Transverse colon (tissue), 4 donors: ENCODE measurements around the gene PNPLA2. TPM values are rescaled to one million over a fixed set of nuclear protein-coding genes. Genes with fewer than 3 reads are reported as not detected.

Source experiments
- DNase-seq: peaks from one replicate; pipeline ENCODE4 v3.0.0-alpha.2; 2019
- H3K27ac ChIP-seq, 4 donors: fragments of 200-600 bp; sonication (generic); 2 replicates each; pipeline ENCODE4 v1.5.1; 2016 to 2018; ENCODE audit warnings: inconsistent platforms in 4 of 4
- H3K27me3 ChIP-seq: fragments of 200-600 bp; sonication (generic); 2 replicates; pipeline ENCODE4 v1.5.1; 2017; ENCODE audit warnings: inconsistent platforms
- H3K36me3 ChIP-seq, 4 donors: fragments of 200-600 bp; sonication (generic); 2 replicates each; pipeline ENCODE4 v1.5.1; 2017 to 2019; ENCODE audit warnings: inconsistent platforms in 4 of 4
- H3K4me1 ChIP-seq, 4 donors: fragments of 200-600 bp; sonication (generic); 2 replicates each; pipeline ENCODE4 v1.5.1; 2017 to 2020; ENCODE audit warnings: inconsistent platforms in 4 of 4
- H3K4me3 ChIP-seq, 4 donors: fragments of 200-600 bp; sonication (generic); 1 replicate in 1 of 4; 2 replicates in 3 of 4; pipeline versions ENCODE4 v1.5.1 to v1.6.1; 2017 to 2019; ENCODE audit warnings: inconsistent platforms in 4 of 4
- H3K9me3 ChIP-seq, 2 donors: fragments of 200-600 bp; sonication (generic); 2 replicates each; pipeline ENCODE4 v1.5.1; 2017 to 2019; ENCODE audit warnings: inconsistent platforms in 2 of 2
- EP300 ChIP-seq: sonication (generic); formaldehyde crosslinking; IDR thresholded peaks from one replicate; pipeline ENCODE4 v1.6.1; 2017; ENCODE audit warnings: antibody characterized with exemption, low read depth
- POLR2A ChIP-seq: fragments of 450-650 bp; IDR thresholded peaks from one replicate; pipeline ENCODE4 v1.6.1; 2016; ENCODE audit warnings: antibody characterized with exemption, mild to moderate bottlenecking, moderate library complexity
- POLR2AphosphoS5 ChIP-seq, 3 donors: sonication (generic); formaldehyde crosslinking; IDR thresholded peaks; one replicate each; pipeline ENCODE4 v1.6.1; 2016; ENCODE audit warnings: antibody characterized with exemption in 3 of 3
- WGBS, 2 donors: methylation state at CpG; one replicate each; pipeline ENCODE4 v1.1.5; 2018; ENCODE audit warnings: low coverage in 1 of 2; 5-methylcytosine and 5-hydroxymethylcytosine counted together
- in situ Hi-C, 4 donors: fragments of 200-750 bp; cut with MboI; loops; one replicate each; pipeline versions ENCODE4 v1.15.0 to v1.15.1; 2017; ENCODE audit warnings: low sequenced_read_pairs in 3 of 4, low pct_ligation_motif_present in 1 of 4, low pct_unique_long_range_greater_than_20kb in 1 of 4
- intact Hi-C: fragments of 100-400 bp; cut with DNase I; formaldehyde crosslinking; loops from one replicate; pipeline ENCODE4 v1.15.1; 2023; ENCODE audit warnings: low total_unique reads
- total RNA-seq, 4 donors: library from RNA; depleted of rRNA; stranded (reverse); fragments of >200 nt; gene quantifications; one replicate each; pipeline ENCODE4 v1.1.0, GENCODE V29; 2016
- TF ChIP-seq, protein P1 (sequence below), 5 experiments: fragments of 200-600 bp in 3 of 5; fragments of 450-650 bp in 2 of 5; sonication (generic) in 3 of 5; IDR thresholded peaks; 1 replicate in 2 of 5; 2 replicates in 3 of 5; pipeline ENCODE4 v1.5.1; 2016 to 2017; ENCODE audit warnings: antibody characterized with exemption in 5 of 5, inconsistent platforms in 3 of 5, mild to moderate bottlenecking in 2 of 5, moderate library complexity in 1 of 5

PNPLA2 gene
- total RNA-seq, 4 donors from 2014 or later = 61.7 to 821 (median 134) TPM

DNA sequence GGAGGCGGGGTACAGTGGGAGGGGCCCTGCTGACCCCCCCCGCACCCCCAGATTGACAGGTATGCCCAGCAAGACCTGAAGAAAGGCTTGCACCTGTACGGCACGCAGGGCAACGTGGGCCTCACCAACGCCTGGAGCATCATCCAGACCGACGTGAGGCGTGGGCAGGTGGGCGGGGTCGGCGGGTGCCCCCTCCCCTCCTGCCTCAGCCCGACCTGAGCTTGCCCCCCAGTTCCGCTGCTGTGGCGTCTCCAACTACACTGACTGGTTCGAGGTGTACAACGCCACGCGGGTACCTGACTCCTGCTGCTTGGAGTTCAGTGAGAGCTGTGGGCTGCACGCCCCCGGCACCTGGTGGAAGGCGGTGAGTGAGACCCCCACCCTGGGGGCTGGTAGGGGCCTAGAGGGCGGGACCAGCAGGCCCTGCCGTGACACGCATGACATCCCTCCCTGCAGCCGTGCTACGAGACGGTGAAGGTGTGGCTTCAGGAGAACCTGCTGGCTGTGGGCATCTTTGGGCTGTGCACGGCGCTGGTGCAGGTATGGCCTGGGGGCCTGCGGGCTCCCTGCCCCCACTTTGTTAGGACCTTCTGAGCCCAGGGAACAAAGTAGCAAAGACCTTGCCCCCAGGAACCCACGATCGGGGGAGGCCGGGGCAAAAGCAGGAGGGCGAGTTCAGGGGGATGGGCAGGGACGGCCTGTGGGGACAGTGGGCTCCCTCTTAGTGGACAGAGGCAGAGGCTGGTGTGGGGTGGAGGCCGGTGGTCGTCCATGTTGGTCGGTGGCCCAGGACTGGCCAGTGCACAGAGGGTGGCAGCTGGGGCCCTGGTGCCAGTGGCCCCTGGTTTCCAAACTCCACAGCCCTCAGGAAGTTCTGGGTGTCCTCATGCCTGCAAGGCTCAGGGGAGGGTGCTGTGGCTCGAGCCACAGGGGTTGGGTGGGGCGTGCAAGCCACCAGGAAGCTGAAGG is 47.0 kb downstream of the PNPLA2 start:
- no peak overlapping the region for H3K4me3 ChIP-seq
- H3K27me3 ChIP-seq = peaks cover 36% of the 10 kb centered on the region
- WGBS, 2 donors = 67% methylated on average over 39 of the region's 41 CpGs; no CpG with 5 or more reads in 1 of the 2 donors
- peaks cover 0 to 10% (median 4%) of the 10 kb centered on the region in 4 donors for H3K4me1 ChIP-seq
- no peak for DNase-seq
- in situ Hi-C loops = loop anchor here in 2 of 4 donors (25.0 kb wide), 1 partner anchor 172 kb away; the partner anchor contains the start of gene MUC6 (in 2 of the 2)
- H3K27ac ChIP-seq = no peak overlapping the region
- no peaks in the 10 kb centered on the region for H3K36me3 ChIP-seq
- intact Hi-C loops = no loop called here
- no peaks in the 10 kb centered on the region for H3K9me3 ChIP-seq
- TF ChIP-seq POLR2AphosphoS5 (IDR thresholded peaks at IDR 0.05) = no peak
- TF ChIP-seq, protein P1, sequence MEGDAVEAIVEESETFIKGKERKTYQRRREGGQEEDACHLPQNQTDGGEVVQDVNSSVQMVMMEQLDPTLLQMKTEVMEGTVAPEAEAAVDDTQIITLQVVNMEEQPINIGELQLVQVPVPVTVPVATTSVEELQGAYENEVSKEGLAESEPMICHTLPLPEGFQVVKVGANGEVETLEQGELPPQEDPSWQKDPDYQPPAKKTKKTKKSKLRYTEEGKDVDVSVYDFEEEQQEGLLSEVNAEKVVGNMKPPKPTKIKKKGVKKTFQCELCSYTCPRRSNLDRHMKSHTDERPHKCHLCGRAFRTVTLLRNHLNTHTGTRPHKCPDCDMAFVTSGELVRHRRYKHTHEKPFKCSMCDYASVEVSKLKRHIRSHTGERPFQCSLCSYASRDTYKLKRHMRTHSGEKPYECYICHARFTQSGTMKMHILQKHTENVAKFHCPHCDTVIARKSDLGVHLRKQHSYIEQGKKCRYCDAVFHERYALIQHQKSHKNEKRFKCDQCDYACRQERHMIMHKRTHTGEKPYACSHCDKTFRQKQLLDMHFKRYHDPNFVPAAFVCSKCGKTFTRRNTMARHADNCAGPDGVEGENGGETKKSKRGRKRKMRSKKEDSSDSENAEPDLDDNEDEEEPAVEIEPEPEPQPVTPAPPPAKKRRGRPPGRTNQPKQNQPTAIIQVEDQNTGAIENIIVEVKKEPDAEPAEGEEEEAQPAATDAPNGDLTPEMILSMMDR (IDR thresholded peaks at IDR 0.05) = no peak
- no peak for TF ChIP-seq POLR2A
- no peak for TF ChIP-seq EP300

DNA sequence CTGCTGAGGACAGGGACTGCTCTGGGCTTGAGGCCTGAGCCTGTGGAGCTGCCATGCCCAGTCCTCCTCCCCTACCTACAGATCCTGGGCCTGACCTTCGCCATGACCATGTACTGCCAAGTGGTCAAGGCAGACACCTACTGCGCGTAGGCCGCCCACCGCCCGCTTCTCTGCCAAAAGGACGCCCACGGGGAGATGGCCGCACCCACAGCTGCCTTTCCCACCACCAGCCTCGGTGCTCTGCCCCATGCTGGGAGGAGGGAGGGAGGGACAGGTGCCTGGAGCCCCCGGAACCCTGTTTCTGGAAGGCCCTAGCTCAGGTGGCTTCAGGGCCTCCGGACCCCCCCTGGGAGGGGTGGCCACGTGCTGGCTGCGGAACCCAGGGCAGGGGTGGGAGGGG is 47.8 kb downstream of the PNPLA2 start:
- TF ChIP-seq, protein P1 (IDR thresholded peaks at IDR 0.05) = no peak
- TF ChIP-seq EP300 (no peak), POLR2AphosphoS5 (IDR thresholded peaks at IDR 0.05) (no peak), POLR2A (no peak)
- 87% methylated on average over 14 of the region's 14 CpGs; no CpG with 5 or more reads in 1 of the 2 donors for WGBS, 2 donors
- intact Hi-C loops = no loop called here

DNA sequence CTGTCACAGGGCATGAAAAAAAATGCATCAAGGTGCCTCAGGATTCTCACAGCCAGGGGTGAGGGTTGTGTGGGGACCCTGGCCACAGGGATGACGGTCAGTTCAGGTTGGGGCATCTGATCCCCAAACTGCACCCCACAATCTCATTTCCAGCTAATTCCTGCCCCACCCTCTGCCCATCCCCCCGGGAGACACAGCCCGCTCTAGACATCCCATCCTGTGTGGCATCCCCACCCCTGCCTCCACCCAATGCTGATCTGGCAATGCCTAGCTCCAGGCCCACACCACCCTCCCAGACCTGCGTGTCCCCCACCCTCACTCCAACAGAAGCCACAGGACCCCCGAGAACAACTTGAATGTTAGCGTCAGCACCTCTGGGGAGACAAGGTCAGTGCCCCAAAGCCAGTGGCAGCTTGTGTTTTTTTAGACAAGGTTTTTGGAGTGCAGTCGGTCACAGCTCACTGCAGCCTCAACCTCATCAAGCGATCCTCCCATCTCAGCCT is 49.2 kb downstream of the PNPLA2 start:
- Histone ChIP-seq H3K36me3 (no peaks in the 10 kb centered on the region), H3K9me3 (no peaks in the 10 kb centered on the region), H3K27ac (no peak overlapping the region), H3K4me1 (no peaks in the 10 kb centered on the region), H3K4me3 (no peak overlapping the region), H3K27me3 (peaks cover 16% of the 10 kb centered on the region)
- intact Hi-C loops (no loop called here), in situ Hi-C loops (loop anchor here in 2 of 4 donors (25.0 kb wide), 1 partner anchor 169 kb away; the partner anchor contains the start of gene MUC6 (in 2 of the 2))
- 91% methylated on average over 8 of the region's 8 CpGs; no CpG with 5 or more reads in 1 of the 2 donors for WGBS, 2 donors
- no peak for DNase-seq
- TF ChIP-seq EP300 (no peak), POLR2AphosphoS5 (IDR thresholded peaks at IDR 0.05) (no peak)
- TF ChIP-seq, protein P1 (IDR thresholded peaks at IDR 0.05) = no peak

More for the DNA sequence above, 47.8 kb downstream of the PNPLA2 start:
- Histone ChIP-seq H3K27ac (no peak overlapping the region), H3K27me3 (peaks cover 30% of the 10 kb centered on the region), H3K9me3 (no peaks in the 10 kb centered on the region), H3K4me1 (peaks cover 0 to 10% (median 4%) of the 10 kb centered on the region in 4 donors), H3K4me3 (no peak overlapping the region), H3K36me3 (no peaks in the 10 kb centered on the region)
- in situ Hi-C loops = loop anchor here in 2 of 4 donors (25.0 kb wide), 1 partner anchor 171 kb away; the partner anchor contains the start of gene MUC6 (in 2 of the 2)
- DNase-seq = no peak

DNA sequence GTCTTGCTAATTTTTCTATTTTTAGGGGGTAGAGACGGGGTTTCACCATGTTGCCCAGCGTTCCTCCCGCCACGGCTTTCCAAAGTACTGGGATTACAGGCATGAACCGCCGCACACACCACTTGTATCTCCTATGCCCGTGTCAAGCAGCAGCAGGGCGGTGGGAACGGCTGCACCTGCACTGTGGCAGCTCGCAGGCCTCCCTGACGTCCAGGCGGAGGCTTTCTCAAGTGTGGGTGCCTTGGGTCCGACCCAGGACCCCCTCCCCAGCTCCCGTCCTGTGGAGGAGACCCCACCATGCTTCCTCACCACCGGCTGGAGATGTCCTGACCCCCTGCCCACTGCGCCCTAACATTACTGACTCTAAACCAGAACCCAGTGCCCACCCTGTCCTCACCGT is 49.7 kb downstream of the PNPLA2 start:
- intact Hi-C loops = no loop called here
- TF ChIP-seq, protein P1 (IDR thresholded peaks at IDR 0.05) = no peak
- TF ChIP-seq POLR2A (no peak), EP300 (no peak), POLR2AphosphoS5 (IDR thresholded peaks at IDR 0.05) (no peak)
- no peak for DNase-seq
- Histone ChIP-seq H3K9me3 (no peaks in the 10 kb centered on the region), H3K27me3 (peaks cover 11% of the 10 kb centered on the region), H3K27ac (no peak overlapping the region), H3K36me3 (no peaks in the 10 kb centered on the region), H3K4me1 (no peaks in the 10 kb centered on the region), H3K4me3 (no peak overlapping the region)
- in situ Hi-C loops = loop anchor here in 2 of 4 donors (25.0 kb wide), 1 partner anchor 169 kb away; the partner anchor contains the start of gene MUC6 (in 2 of the 2)
- 92% methylated on average over 17 of the region's 17 CpGs; no CpG with 5 or more reads in 1 of the 2 donors for WGBS, 2 donors
